Breast epithelium (tissue), 4 donors: ENCODE measurements around the gene ACKR1. TPM values are rescaled to one million over a fixed set of nuclear protein-coding genes. Genes with fewer than 3 reads are reported as not detected.
A peak's percentile ranks its signal among the peaks of the same experiment; 100 is the strongest.

Source experiments
- DNase-seq, 2 donors: peaks; one replicate each; pipeline ENCODE4 v3.0.0-alpha.2; 2019; ENCODE audit warnings: low spot score in 2 of 2
- H3K27ac ChIP-seq, 2 donors: fragments of 200-600 bp; sonication (generic) in 1 of 2; one replicate each; pipeline ENCODE4 v1.5.1; 2016 to 2019; ENCODE audit warnings: mild to moderate bottlenecking in 1 of 2
- H3K27me3 ChIP-seq, 2 donors: fragments of 200-600 bp; sonication (generic) in 1 of 2; one replicate each; pipeline versions ENCODE4 v1.5.1 to v1.6.0; 2017 to 2019; ENCODE audit warnings: control low read depth in 1 of 2, mild to moderate bottlenecking in 1 of 2
- H3K36me3 ChIP-seq: fragments of 200-600 bp; one replicate; pipeline ENCODE4 v1.5.1; 2019
- H3K4me1 ChIP-seq, 2 donors: fragments of 200-600 bp; sonication (generic); one replicate each; pipeline ENCODE4 v1.5.1; 2016 to 2019; ENCODE audit warnings: control low read depth in 1 of 2
- H3K4me3 ChIP-seq, 3 donors: fragments of 200-600 bp; sonication (generic); 1 replicate in 2 of 3; 2 replicates in 1 of 3; pipeline ENCODE4 v1.5.1; 2016 to 2019; ENCODE audit warnings: mild to moderate bottlenecking in 3 of 3, moderate library complexity in 2 of 3
- H3K9me3 ChIP-seq, 2 donors: fragments of 200-600 bp; sonication (generic) in 1 of 2; one replicate each; pipeline ENCODE4 v1.5.1; 2016 to 2019; ENCODE audit warnings: control low read depth in 1 of 2
- CTCF ChIP-seq, 3 donors: fragments of 450-650 bp; IDR thresholded peaks; one replicate each; pipeline ENCODE4 v1.5.1; 2016 to 2017; ENCODE audit warnings: antibody characterized with exemption in 3 of 3, mild to moderate bottlenecking in 3 of 3, moderate library complexity in 3 of 3
- POLR2A ChIP-seq: fragments of 450-650 bp; IDR thresholded peaks from one replicate; pipeline ENCODE4 v1.6.1; 2016; ENCODE audit warnings: antibody characterized with exemption, mild to moderate bottlenecking, moderate library complexity
- POLR2AphosphoS5 ChIP-seq, 3 donors: sonication (generic); formaldehyde crosslinking; IDR thresholded peaks; one replicate each; pipeline ENCODE4 v1.6.1; 2017; ENCODE audit warnings: antibody characterized with exemption in 3 of 3
- intact Hi-C: fragments of 100-400 bp; cut with DNase I; formaldehyde crosslinking; loops from one replicate; pipeline ENCODE4 v1.15.1; 2023; ENCODE audit warnings: low total_unique reads
- total RNA-seq, 3 donors: library from RNA; depleted of rRNA; stranded (reverse); fragments of >200 nt; gene quantifications; one replicate each; pipeline ENCODE4 v1.1.0, GENCODE V29; 2016

The ACKR1 gene
- total RNA-seq, 3 donors from 2014 or later: 32.3 to 83.2 (median 81.9) TPM

- no peak for DNase-seq
- Histone ChIP-seq H3K9me3 (no peaks in the 10 kb centered on the region), H3K4me3 (peak overlapping the region; percentile 17 to 56 (median 36)), H3K4me1 (no peaks in the 10 kb centered on the region), H3K36me3 (no peaks in the 10 kb centered on the region), H3K27ac (no peak overlapping the region), H3K27me3 (peaks cover 0 to 6% of the 10 kb centered on the region in 2 donors)
- no peak for TF ChIP-seq POLR2AphosphoS5 (IDR thresholded peaks at IDR 0.05)
- no peak for TF ChIP-seq POLR2A
- TF ChIP-seq CTCF (IDR thresholded peaks at IDR 0.05): no peak
- intact Hi-C loops: no loop called here
These were observed 16.9 kb upstream of the ACKR1 start for GRCh38 chr1:159187647-159188374.

- TF ChIP-seq POLR2A (no peak), CTCF (IDR thresholded peaks at IDR 0.05) (no peak)
- no peaks in the 10 kb centered on the region for H3K36me3 ChIP-seq
- H3K4me3 ChIP-seq: peak overlapping the region; percentile 17 to 56 (median 36)
- H3K9me3 ChIP-seq: no peaks in the 10 kb centered on the region
- no peaks in the 10 kb centered on the region for H3K4me1 ChIP-seq
- H3K27ac ChIP-seq: no peak overlapping the region
- intact Hi-C loops: no loop called here
- peaks cover 0 to 6% of the 10 kb centered on the region in 2 donors for H3K27me3 ChIP-seq
- no peak for DNase-seq
These were observed 16.3 kb upstream of the ACKR1 start for GRCh38 chr1:159188375-159188788.

GRCh38 chr1:159190441-159190840 lies 14.2 kb upstream of the ACKR1 start:
- Histone ChIP-seq H3K9me3 (no peaks in the 10 kb centered on the region), H3K27ac (no peak overlapping the region), H3K36me3 (no peaks in the 10 kb centered on the region), H3K4me3 (no peak overlapping the region), H3K4me1 (no peaks in the 10 kb centered on the region), H3K27me3 (peaks cover 0 to 6% of the 10 kb centered on the region in 2 donors)
- intact Hi-C loops: no loop called here
- no peak for DNase-seq
- TF ChIP-seq POLR2AphosphoS5 (IDR thresholded peaks at IDR 0.05) (no peak), CTCF (IDR thresholded peaks at IDR 0.05) (no peak), POLR2A (no peak)

- DNase-seq: no peak
- no peak overlapping the region for H3K27ac ChIP-seq
- intact Hi-C loops: no loop called here
- H3K9me3 ChIP-seq: no peaks in the 10 kb centered on the region
- no peaks in the 10 kb centered on the region for H3K36me3 ChIP-seq
- H3K4me3 ChIP-seq: no peak overlapping the region
- no peaks in the 10 kb centered on the region for H3K27me3 ChIP-seq
- no peak for TF ChIP-seq POLR2AphosphoS5 (IDR thresholded peaks at IDR 0.05)
- no peak for TF ChIP-seq CTCF (IDR thresholded peaks at IDR 0.05)
- no peak for TF ChIP-seq POLR2A
- no peaks in the 10 kb centered on the region for H3K4me1 ChIP-seq
These were observed 8.1 kb upstream of the ACKR1 start for GRCh38 chr1:159196543-159196942.
